ENCODE measurements around the gene NT5C. TPM values are rescaled to one million over a fixed set of nuclear protein-coding genes. Genes with fewer than 3 reads are reported as not detected.
"Not testable (repeated sequence)": the region's sequence is repeated elsewhere in the genome, so short reads cannot be mapped to it uniquely, and the experiment has no call there.

Gene NT5C
- total and polyA plus RNA-seq, 12 donors: 17.1 to 71.7 (median 23.6) TPM

GRCh38 chr17:75174996-75175395 lies 43.5 kb upstream of the NT5C start:
- peaks cover 0 to 100% (median 62%) of the 10 kb centered on the region in 9 donors for H3K36me3 ChIP-seq
- H3K4me1 ChIP-seq: peaks cover 0 to 34% (median 14%) of the 10 kb centered on the region in 9 donors
- intact Hi-C loops (cut with DNase I): loop anchor here in 7 of 10 donors (5.0 to 10.0 kb wide), 4 partner anchors 58 to 110 kb away; no protein-coding TSS in a partner anchor
- H3K9me3 ChIP-seq: no peaks in the 10 kb centered on the region
- H3K4me3 ChIP-seq: no peak overlapping the region
- H3K27me3 ChIP-seq: no peaks in the 10 kb centered on the region
- no peak overlapping the region for H3K27ac ChIP-seq
- TF ChIP-seq, protein P1, sequence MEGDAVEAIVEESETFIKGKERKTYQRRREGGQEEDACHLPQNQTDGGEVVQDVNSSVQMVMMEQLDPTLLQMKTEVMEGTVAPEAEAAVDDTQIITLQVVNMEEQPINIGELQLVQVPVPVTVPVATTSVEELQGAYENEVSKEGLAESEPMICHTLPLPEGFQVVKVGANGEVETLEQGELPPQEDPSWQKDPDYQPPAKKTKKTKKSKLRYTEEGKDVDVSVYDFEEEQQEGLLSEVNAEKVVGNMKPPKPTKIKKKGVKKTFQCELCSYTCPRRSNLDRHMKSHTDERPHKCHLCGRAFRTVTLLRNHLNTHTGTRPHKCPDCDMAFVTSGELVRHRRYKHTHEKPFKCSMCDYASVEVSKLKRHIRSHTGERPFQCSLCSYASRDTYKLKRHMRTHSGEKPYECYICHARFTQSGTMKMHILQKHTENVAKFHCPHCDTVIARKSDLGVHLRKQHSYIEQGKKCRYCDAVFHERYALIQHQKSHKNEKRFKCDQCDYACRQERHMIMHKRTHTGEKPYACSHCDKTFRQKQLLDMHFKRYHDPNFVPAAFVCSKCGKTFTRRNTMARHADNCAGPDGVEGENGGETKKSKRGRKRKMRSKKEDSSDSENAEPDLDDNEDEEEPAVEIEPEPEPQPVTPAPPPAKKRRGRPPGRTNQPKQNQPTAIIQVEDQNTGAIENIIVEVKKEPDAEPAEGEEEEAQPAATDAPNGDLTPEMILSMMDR (IDR thresholded peaks at IDR 0.05): no peak
- DNase-seq (no peak), ATAC-seq (no peak)
- WGBS, 2 donors: 94 to 95% methylated on average over 11 of the region's 11 CpGs

GRCh38 chr17:75173526-75173925 lies 42.0 kb upstream of the NT5C start:
- ATAC-seq (no peak), DNase-seq (no peak)
- TF ChIP-seq, protein P1 (IDR thresholded peaks at IDR 0.05): no peak
- no peaks in the 10 kb centered on the region for H3K9me3 ChIP-seq
- intact Hi-C loops (cut with DNase I): loop anchor here in 7 of 10 donors (5.0 to 10.0 kb wide), 4 partner anchors 56 to 109 kb away; no protein-coding TSS in a partner anchor
- H3K27ac ChIP-seq: no peak overlapping the region
- peaks cover 0 to 21% (median 6%) of the 10 kb centered on the region in 9 donors for H3K4me1 ChIP-seq
- no peak overlapping the region for H3K4me3 ChIP-seq
- no peaks in the 10 kb centered on the region for H3K27me3 ChIP-seq
- WGBS, 2 donors: 85% methylated on average over 4 of the region's 4 CpGs
- peaks cover 0 to 100% (median 57%) of the 10 kb centered on the region in 9 donors for H3K36me3 ChIP-seq

GRCh38 chr17:75168998-75169397 lies 37.5 kb upstream of the NT5C start:
- Histone ChIP-seq H3K27me3 (no peaks in the 10 kb centered on the region), H3K4me3 (no peak overlapping the region), H3K36me3 (peaks cover 0 to 100% (median 46%) of the 10 kb centered on the region in 9 donors), H3K27ac (no peak overlapping the region), H3K4me1 (peaks cover 0 to 19% (median 5%) of the 10 kb centered on the region in 9 donors), H3K9me3 (no peaks in the 10 kb centered on the region)
- TF ChIP-seq, protein P1 (IDR thresholded peaks at IDR 0.05): no peak
- intact Hi-C loops (cut with DNase I): loop anchor here in 2 of 10 donors (10.0 kb wide), 2 partner anchors 54 to 104 kb away; no protein-coding TSS in a partner anchor
- DNase-seq (no peak), ATAC-seq (no peak)
- WGBS, 2 donors: 88 to 91% methylated on average over 4 of the region's 4 CpGs

DNA sequence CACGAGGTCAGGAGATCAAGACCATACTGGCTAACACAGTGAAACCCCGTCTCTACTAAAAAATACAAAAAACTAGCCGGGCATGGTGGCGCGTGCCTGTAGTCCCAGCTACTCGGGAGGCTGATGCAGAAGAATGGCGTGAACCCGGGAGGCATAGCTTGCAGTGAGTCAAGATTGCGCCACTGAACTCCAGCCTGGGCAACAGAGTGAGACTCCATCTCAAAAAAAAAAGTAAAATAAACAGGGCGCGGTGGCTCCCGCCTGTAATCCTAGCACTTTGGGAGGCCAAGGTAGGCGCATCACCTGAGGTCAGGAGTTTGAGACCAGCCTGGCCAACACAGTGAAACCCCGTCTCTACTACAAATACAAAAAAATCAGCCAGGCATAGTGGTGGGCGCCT lies 33.1 kb upstream of the NT5C start:
- intact Hi-C loops (cut with DNase I): loop anchor here in 2 of 10 donors (10.0 kb wide), 2 partner anchors 50 to 100 kb away; no protein-coding TSS in a partner anchor
- H3K4me1 ChIP-seq, ATAC-seq, H3K27me3 ChIP-seq, H3K4me3 ChIP-seq, H3K27ac ChIP-seq, H3K9me3 ChIP-seq, DNase-seq: not testable (repeated sequence)
- WGBS, 2 donors: 97% methylated on average over 15 of the region's 15 CpGs
- H3K36me3 ChIP-seq: peaks cover 0 to 72% (median 23%) of the 10 kb centered on the region in 9 donors

GRCh38 chr17:75163074-75163473 lies 31.5 kb upstream of the NT5C start:
- no peak for ATAC-seq

More at GRCh38 chr17:75163074-75163473, 31.5 kb upstream of the NT5C start:
- H3K36me3 ChIP-seq: peaks cover 0 to 64% (median 28%) of the 10 kb centered on the region in 9 donors
- H3K9me3 ChIP-seq: no peaks in the 10 kb centered on the region
- no peaks in the 10 kb centered on the region for H3K4me1 ChIP-seq
- 92 to 93% methylated on average over 5 of the region's 5 CpGs for WGBS, 2 donors
- no peak overlapping the region for H3K27ac ChIP-seq
- intact Hi-C loops (cut with DNase I): loop anchor here in 2 of 10 donors (10.0 kb wide), 2 partner anchors 48 to 98 kb away; no protein-coding TSS in a partner anchor
- H3K27me3 ChIP-seq: no peaks in the 10 kb centered on the region
- TF ChIP-seq, protein P1 (IDR thresholded peaks at IDR 0.05): no peak
- H3K4me3 ChIP-seq: no peak overlapping the region
- DNase-seq: no peak
